WERI-Rb-1 (cell line): ENCODE data around the gene C1QTNF5.

Source experiments
- DNase-seq: peaks from one replicate; pipeline ENCODE4 v3.0.0-alpha.2; 2020
- H3K27ac ChIP-seq: fragments of 250-450 bp; sonication (Bioruptor Pico); 2 replicates; pipeline ENCODE4 v1.5.1; 2020; ENCODE audit warnings: mild to moderate bottlenecking, moderate library complexity
- H3K27me3 ChIP-seq: fragments of 250-450 bp; sonication (Bioruptor Pico); 2 replicates; pipeline ENCODE4 v1.5.1; 2021; ENCODE audit warnings: mild to moderate bottlenecking, low read depth, moderate library complexity; ENCODE audit not compliant: insufficient read depth, severe bottlenecking
- H3K36me3 ChIP-seq: fragments of 250-450 bp; sonication (Bioruptor Pico); 2 replicates; pipeline ENCODE4 v1.5.1; 2020; ENCODE audit warnings: mild to moderate bottlenecking, moderate library complexity
- H3K4me3 ChIP-seq: 2 replicates; pipeline ENCODE4 v1.5.1; 2011; ENCODE audit warnings: low read depth, mild to moderate bottlenecking, control low read depth, low read length
- H3K9me3 ChIP-seq: fragments of 250-450 bp; sonication (Bioruptor Pico); 2 replicates; pipeline ENCODE4 v1.5.1; 2021; ENCODE audit warnings: mild to moderate bottlenecking, moderate library complexity; ENCODE audit not compliant: severe bottlenecking
- TF ChIP-seq, protein P1 (sequence below): IDR thresholded peaks from 2 replicates; pipeline ENCODE4 v1.5.1; 2011; ENCODE audit warnings: low read depth, mild to moderate bottlenecking, control low read depth, inconsistent platforms, low read length

The C1QTNF5 gene

GRCh38 chr11:119373059-119373920 is 32.6 kb upstream of the C1QTNF5 start:
- DNase-seq, result no peak
- Histone ChIP-seq H3K27me3 (no peaks in the 10 kb centered on the region), H3K27ac (no peak overlapping the region), H3K36me3 (no peaks in the 10 kb centered on the region), H3K9me3 (no peaks in the 10 kb centered on the region), H3K4me3 (no peak overlapping the region)
- TF ChIP-seq, protein P1, sequence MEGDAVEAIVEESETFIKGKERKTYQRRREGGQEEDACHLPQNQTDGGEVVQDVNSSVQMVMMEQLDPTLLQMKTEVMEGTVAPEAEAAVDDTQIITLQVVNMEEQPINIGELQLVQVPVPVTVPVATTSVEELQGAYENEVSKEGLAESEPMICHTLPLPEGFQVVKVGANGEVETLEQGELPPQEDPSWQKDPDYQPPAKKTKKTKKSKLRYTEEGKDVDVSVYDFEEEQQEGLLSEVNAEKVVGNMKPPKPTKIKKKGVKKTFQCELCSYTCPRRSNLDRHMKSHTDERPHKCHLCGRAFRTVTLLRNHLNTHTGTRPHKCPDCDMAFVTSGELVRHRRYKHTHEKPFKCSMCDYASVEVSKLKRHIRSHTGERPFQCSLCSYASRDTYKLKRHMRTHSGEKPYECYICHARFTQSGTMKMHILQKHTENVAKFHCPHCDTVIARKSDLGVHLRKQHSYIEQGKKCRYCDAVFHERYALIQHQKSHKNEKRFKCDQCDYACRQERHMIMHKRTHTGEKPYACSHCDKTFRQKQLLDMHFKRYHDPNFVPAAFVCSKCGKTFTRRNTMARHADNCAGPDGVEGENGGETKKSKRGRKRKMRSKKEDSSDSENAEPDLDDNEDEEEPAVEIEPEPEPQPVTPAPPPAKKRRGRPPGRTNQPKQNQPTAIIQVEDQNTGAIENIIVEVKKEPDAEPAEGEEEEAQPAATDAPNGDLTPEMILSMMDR, result no peak

DNA sequence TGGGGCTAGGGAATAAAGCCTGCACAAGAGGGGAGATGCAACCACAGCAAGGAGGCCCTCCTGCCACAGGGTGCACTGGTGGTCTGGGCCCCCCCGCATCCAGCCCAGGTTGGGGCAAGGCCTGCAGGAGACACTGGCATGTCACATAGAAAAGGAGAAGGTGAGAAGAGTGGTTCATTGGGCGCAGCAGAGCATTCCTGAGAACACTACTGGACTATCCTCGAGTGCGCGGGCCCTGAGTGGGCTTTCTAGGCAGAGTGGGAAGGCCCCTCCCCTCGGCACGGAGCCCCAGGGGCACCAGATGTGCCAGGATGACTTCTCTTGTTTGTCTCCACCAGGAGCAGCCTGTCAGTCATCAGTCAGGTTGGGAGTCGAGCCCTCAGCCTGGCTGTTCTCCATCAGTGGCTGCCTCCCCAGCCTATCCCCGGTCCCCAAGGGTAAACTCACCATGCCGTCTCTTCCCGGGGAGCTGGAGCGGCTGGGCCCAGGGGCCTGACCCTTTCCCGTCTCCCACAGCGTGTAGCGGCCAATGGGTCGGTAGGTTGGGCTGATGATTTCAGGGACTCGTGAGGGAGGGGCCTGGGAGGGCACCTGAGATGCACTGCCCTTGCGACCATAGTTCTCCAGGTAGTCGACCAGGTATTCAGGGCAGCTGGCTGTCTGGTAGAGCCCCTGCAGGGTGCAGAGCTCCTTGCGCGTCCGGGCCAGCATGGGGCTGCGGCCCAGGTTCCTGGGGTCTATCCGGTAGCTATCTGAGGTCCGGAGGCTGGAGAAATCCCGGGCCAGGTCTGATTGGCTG is 31.8 kb upstream of the C1QTNF5 start:
- H3K36me3 ChIP-seq, result no peaks in the 10 kb centered on the region
- H3K9me3 ChIP-seq, result no peaks in the 10 kb centered on the region
- TF ChIP-seq, protein P1, result no peak
- DNase-seq, result no peak
- no peaks in the 10 kb centered on the region for H3K27me3 ChIP-seq
- no peak overlapping the region for H3K27ac ChIP-seq
- H3K4me3 ChIP-seq, result no peak overlapping the region

DNA sequence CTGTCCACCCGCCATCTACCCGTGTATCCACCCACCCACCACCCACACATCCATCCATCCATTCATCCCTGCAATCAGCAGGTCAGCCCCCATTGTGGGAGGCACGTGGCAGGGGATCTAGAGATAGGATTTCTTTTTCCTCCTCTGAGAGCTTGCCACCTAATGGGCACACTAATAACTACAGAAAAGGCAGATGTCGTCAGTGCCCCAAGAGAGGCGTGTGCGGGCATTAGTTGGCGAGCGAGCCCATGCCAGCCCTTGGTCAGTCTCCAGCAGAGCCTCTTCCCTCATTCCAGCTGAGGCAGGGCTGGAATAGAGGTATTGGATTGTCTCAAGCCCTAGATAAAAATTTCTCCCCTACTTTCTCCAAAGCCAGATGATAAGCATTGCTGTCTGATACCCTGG is 31.1 kb upstream of the C1QTNF5 start:
- DNase-seq, result no peak
- TF ChIP-seq, protein P1, result no peak
- Histone ChIP-seq H3K27ac (no peak overlapping the region), H3K27me3 (no peaks in the 10 kb centered on the region), H3K36me3 (no peaks in the 10 kb centered on the region), H3K4me3 (no peak overlapping the region), H3K9me3 (no peaks in the 10 kb centered on the region)

DNA sequence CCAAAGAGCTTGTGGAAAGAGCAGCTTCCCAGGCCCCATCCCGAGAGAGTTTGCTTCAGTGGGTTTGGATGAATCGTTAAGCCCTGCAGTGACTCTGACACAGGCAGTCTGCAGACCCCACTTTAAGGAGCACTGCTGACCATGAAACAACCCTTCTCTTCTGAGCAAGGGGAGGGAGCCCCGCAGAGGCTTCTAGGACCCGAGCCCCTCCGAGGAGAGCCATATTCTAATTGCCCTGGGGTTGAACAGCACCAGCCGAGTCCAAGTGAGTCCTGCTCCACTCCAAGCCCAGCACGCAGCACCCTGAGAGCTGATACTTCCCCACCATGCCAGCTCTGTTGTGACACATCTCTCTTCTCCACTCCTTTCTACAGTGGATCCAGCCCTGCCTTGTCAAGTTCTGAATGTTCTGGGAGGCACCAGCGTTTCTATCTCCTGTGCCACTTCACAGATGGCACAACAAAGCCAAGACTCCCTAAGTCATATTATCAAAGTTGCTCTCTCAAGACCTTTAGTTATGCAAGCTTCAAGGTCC is 30.5 kb upstream of the C1QTNF5 start:
- Histone ChIP-seq H3K9me3 (no peaks in the 10 kb centered on the region), H3K27ac (no peak overlapping the region), H3K4me3 (no peak overlapping the region), H3K36me3 (no peaks in the 10 kb centered on the region), H3K27me3 (no peaks in the 10 kb centered on the region)
- no peak for DNase-seq
- TF ChIP-seq, protein P1, result no peak

- no peak overlapping the region for H3K27ac ChIP-seq
- H3K4me3 ChIP-seq, result no peak overlapping the region
- no peaks in the 10 kb centered on the region for H3K36me3 ChIP-seq
- TF ChIP-seq, protein P1, result no peak
- no peak for DNase-seq
- no peaks in the 10 kb centered on the region for H3K27me3 ChIP-seq
- H3K9me3 ChIP-seq, result no peaks in the 10 kb centered on the region
Measured at GRCh38 chr11:119370486-119371046, 29.9 kb upstream of the C1QTNF5 start.
